ENCODE measurements around the gene MAP3K13.

DNA sequence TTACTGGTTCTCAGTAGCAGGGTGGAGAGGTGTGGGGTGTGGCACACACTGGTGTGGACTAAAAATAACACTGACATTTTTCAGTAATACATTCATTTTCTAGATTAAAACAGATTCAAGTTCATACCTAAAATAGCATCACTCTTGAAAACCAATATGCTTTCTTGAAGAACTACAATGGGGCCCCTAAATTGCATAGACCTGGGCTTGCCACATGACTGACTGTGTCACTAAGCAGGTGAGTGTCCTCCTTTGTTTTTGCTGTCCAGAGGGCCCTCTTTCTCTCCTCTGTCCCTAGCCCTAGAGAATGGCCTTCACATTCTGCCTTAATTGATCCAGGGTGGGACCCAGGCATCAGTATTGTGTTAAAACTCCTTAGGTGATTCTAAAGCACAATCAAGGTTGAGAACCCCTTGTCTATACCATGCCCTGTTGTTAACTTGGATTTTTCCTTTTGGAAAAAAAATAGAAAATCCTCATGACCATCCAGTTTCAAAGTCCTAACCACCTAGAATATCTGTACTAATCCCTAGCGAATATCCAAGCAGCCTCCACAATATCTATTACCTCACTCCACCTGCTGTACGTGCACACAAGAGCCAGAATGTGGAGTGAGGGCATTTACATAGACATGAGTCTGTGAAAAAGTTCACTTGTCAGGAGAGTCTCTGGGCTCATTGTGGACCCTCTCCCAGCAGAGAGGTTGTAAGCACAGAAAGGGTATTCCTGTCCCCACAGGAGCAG is 154.6 kb downstream of the MAP3K13 start:
- TF ChIP-seq CTCF (IDR thresholded peaks at IDR 0.05), result no peak
- TF ChIP-seq POLR2A (IDR thresholded peaks at IDR 0.05), result no peak

All from uterus (tissue), 2 donors.